GM19193 (cell line): ENCODE results near the gene GTPBP3.
A peak's percentile ranks its signal among the peaks of the same experiment; 100 is the strongest.

ENCODE experiments used
- POLR2A ChIP-seq: IDR thresholded peaks from 4 replicates; pipeline ENCODE4 v1.6.1; 2011; ENCODE audit not compliant: insufficient read depth, insufficient read length; ENCODE audit errors: extremely low read depth

The GTPBP3 gene

DNA sequence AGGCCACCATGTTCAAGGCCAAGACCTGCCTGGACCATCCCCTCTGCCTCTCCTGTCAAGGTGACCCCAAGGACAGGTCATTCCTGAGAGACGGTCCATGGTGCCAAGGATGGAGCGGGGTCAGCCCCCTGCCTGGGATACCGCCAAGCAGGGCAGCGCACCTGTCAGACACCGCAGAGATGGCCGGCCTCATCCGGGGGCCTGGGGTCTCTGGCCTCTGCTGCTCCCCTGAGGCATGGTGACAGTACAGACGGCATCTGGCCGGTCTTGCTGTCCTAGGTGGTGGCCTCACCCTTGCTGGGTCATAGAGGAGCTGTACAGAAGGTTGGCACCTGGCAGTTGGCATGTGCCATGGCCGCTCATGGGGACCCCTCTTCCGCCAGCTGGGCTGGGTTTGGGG lies 16.9 kb upstream of the GTPBP3 start:
- no peak for TF ChIP-seq POLR2A

- TF ChIP-seq POLR2A: peak; percentile 29
Measured at GRCh38 chr19:17321655-17322489, 15.5 kb upstream of the GTPBP3 start.

- no peak for TF ChIP-seq POLR2A
Measured at GRCh38 chr19:17322854-17323253, 14.5 kb upstream of the GTPBP3 start.

- no peak for TF ChIP-seq POLR2A
Measured at GRCh38 chr19:17323300-17323963, 13.9 kb upstream of the GTPBP3 start.

DNA sequence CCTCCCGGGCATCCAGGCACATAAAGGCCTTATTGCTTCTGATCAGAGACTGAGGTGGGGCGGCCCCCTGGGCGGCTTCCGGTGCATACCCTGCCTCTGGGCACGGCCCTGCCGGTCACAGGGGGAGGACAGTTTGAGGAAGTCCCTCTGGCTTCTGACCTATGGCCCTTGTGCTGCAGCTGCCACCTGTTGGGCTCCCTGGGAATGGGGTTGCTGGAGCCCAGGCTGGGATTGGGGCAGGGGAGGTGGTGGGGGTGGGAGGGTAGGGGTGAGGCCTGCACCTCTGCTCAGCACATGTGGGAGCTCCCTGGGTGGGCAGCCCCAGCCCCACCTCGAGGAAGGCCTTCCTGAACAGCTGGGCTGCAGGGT lies 13.4 kb upstream of the GTPBP3 start:
- no peak for TF ChIP-seq POLR2A

DNA sequence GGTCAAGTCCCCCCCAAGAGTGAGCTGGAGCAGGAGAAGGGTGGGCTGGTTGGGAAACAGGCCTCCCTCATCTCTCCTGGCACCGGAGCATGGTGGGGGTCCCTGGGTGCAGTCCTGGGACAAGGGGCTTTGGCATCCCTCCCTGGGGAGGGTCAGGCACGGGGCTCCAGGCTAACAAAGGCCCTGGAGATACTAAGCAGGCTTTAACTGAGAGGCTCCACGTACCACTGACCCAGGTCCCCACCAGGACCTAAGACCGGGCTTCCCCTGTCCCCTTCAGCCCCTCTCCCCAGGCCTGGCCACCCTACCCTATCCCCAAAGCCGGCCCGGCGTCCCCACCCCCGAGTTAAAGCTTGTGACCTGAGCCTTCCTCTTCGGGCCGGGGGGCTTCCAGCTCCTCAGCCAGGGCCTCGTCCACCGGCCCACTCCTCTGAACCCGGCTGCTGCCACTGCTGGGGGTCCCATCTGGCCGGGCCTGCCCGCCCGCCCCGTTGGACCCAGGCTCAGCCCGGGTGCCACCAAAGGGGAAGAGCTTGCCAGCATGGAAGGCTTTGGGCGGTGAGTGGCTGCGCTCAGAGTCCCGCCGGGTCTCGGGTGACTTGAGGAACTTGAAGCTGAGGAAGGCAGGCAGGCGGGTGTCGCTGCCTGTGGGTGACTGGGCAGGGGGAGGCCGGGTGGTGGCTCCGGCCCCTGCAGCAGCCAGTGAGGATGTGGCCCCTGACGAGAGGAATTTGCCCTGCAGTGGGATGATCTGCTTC lies 12.8 kb upstream of the GTPBP3 start:
- no peak for TF ChIP-seq POLR2A

- no peak for TF ChIP-seq POLR2A
Measured at GRCh38 chr19:17325133-17325532, 12.2 kb upstream of the GTPBP3 start.

GRCh38 chr19:17325881-17326594 lies 11.3 kb upstream of the GTPBP3 start:
- no peak for TF ChIP-seq POLR2A

- TF ChIP-seq POLR2A: no peak
Measured at GRCh38 chr19:17326595-17326966, 10.8 kb upstream of the GTPBP3 start.

DNA sequence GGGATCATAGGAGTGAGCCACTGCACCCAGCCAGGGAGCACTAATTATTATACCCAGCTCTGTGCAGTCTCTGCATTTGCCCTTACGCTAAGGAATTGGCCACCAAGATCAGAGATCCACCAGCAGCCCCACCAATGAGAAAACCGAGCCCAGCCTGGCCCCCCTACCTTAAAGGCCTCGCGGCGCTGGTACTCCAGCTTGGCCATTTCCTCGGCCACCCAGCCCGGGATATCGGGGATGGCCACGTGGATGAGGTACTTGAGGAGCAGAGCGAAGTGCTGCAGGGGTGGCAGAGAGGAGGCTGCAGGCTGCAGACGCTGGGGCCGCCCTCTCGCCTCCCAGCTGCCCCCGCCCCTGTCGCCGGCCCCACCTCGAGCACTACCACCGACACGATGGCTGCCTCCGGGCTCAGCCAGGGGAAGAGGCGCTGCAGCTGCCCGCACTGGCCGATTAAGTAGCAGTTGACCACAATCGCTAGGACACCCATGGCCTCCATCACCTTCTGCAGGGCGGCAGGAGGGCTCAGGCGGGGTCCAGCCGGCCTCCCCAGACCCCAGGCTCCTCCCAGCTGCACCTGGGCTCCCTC lies 10.2 kb upstream of the GTPBP3 start:
- TF ChIP-seq POLR2A: no peak

DNA sequence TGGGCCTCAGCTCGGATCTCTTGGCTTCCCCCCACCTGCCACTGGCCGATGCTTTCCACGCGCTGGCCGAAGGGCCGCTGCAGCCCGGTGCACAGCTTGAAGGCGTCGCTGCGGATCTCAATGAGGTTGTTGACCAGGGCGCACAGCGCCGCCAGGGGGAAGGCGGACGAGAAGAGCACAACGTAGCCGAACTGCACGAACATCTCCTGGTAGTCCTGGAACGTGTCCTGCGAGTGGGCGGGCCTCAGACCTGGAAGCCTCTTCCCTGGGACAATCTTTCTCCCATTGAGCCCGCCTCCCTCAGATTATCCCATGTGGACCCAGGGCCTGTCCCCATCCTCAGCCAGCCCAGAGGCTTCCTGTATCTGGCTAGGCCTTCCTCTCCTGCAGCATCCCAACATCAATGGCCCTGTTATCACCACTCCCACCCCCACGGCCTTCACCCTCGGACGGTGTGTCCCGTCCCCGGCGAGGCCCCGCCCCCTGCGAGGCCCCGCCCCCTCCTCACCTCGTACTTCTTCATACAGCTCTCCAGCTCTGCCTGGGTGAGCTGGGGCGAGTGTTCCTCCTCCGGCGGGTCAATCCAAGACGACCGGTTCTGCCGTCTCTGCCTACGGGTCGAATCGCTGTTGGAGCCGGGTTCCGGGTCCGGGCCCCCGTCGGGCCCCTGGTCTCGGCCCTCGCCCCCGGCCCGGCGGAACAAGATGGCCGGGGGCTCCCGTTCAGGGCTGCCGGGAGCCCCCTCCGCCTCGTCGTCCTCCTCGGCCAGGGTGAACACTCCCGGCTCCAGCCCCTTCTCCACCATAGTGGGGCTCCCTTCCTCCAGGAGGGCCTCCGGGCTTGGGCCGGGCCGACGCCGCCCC lies 9.5 kb upstream of the GTPBP3 start:
- TF ChIP-seq POLR2A: no peak

DNA sequence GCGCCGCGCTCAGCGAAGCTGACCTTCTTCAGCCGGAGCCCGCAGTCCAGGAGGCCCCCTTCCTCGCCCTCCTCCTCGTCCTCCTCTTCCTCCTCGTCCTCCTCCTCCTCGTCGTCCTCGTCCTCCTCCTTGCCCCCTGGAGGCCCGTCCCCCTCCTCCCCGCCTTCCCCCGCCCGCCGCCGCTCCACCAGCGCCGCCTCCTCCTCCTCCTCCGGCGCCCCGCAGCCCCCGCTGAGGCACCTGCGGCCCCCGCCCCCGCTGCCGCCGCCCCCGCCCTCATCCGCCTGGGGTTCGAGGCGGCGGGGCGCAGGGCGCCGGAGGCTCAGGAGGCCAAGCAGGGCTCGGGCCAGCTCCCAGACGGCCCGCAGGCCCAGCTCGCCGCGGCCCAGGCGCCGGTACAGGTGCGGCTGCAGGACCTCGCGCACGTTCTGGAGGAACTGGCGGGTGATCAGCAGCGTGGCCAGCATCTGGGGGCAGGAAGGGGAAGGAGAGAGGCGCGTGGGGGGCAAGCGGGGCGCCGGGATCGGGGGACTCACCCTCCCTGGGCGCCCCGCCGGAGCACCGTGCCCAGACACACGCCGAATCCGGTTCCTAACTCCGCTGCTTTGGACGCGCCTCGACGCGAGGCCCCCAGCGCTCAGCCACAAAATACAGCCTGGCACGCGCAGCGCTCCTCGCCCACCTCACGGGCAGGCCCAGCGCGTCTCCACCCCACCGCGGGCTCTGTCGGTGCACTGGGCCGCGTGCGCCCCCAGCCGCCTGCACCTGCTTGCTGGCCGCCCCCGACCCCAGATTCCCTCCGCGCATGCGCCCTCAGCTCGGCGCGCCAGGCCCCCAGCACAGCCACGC lies 8.6 kb upstream of the GTPBP3 start:
- no peak for TF ChIP-seq POLR2A
